Right atrium auricular region (tissue), 2 donors: ENCODE data around the gene ISCU. TPM values are rescaled to one million over a fixed set of nuclear protein-coding genes. Genes with fewer than 3 reads are reported as not detected.

Source experiments
- DNase-seq: peaks from one replicate; pipeline ENCODE4 v3.0.0-alpha.2; 2019; ENCODE audit warnings: low spot score
- H3K27ac ChIP-seq, 2 donors: fragments of 200-600 bp; sonication (generic); 1 replicate in 1 of 2; 2 replicates in 1 of 2; pipeline ENCODE4 v1.5.1; 2016 to 2019
- H3K27me3 ChIP-seq, 2 donors: fragments of 200-600 bp; sonication (generic); one replicate each; pipeline versions ENCODE4 v1.5.1 to v1.6.0; 2017 to 2019
- H3K36me3 ChIP-seq: fragments of 200-600 bp; sonication (generic); one replicate; pipeline ENCODE4 v1.5.1; 2016
- H3K4me1 ChIP-seq, 2 donors: fragments of 200-600 bp; sonication (generic); one replicate each; pipeline versions ENCODE4 v1.5.1 to v1.6.0; 2017 to 2019
- H3K4me3 ChIP-seq, 2 donors: fragments of 200-600 bp; sonication (generic); 1 replicate in 1 of 2; 2 replicates in 1 of 2; pipeline ENCODE4 v1.5.1; 2017 to 2019; ENCODE audit warnings: mild to moderate bottlenecking in 1 of 2, moderate library complexity in 1 of 2
- H3K9me3 ChIP-seq, 2 donors: fragments of 200-600 bp; sonication (generic); one replicate each; pipeline ENCODE4 v1.5.1; 2019
- total RNA-seq, 2 donors: library from RNA; depleted of rRNA; stranded (reverse); fragments of >200 nt; gene quantifications; one replicate each; pipeline ENCODE4 v1.1.0, GENCODE V29; 2016
- TF ChIP-seq, protein P1 (sequence below), 2 donors: fragments of 200-600 bp; sonication (generic); IDR thresholded peaks; one replicate each; pipeline ENCODE4 v1.5.1; 2019; ENCODE audit warnings: antibody characterized with exemption in 2 of 2

Gene ISCU
- total RNA-seq, 2 donors from 2014 or later = 421 to 433 TPM

- Histone ChIP-seq H3K36me3 (no peaks in the 10 kb centered on the region), H3K27ac (peak overlapping the region in 1 of 2 donors; percentile 3), H3K9me3 (no peaks in the 10 kb centered on the region), H3K4me3 (peak overlapping the region in 1 of 2 donors; percentile 40), H3K27me3 (no peaks in the 10 kb centered on the region), H3K4me1 (peaks cover 0 to 13% of the 10 kb centered on the region in 2 donors)
- TF ChIP-seq, protein P1, sequence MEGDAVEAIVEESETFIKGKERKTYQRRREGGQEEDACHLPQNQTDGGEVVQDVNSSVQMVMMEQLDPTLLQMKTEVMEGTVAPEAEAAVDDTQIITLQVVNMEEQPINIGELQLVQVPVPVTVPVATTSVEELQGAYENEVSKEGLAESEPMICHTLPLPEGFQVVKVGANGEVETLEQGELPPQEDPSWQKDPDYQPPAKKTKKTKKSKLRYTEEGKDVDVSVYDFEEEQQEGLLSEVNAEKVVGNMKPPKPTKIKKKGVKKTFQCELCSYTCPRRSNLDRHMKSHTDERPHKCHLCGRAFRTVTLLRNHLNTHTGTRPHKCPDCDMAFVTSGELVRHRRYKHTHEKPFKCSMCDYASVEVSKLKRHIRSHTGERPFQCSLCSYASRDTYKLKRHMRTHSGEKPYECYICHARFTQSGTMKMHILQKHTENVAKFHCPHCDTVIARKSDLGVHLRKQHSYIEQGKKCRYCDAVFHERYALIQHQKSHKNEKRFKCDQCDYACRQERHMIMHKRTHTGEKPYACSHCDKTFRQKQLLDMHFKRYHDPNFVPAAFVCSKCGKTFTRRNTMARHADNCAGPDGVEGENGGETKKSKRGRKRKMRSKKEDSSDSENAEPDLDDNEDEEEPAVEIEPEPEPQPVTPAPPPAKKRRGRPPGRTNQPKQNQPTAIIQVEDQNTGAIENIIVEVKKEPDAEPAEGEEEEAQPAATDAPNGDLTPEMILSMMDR (IDR thresholded peaks at IDR 0.05) = no peak
- no peak for DNase-seq
Measured at GRCh38 chr12:108598553-108599250, 36.3 kb downstream of the ISCU start.

DNA sequence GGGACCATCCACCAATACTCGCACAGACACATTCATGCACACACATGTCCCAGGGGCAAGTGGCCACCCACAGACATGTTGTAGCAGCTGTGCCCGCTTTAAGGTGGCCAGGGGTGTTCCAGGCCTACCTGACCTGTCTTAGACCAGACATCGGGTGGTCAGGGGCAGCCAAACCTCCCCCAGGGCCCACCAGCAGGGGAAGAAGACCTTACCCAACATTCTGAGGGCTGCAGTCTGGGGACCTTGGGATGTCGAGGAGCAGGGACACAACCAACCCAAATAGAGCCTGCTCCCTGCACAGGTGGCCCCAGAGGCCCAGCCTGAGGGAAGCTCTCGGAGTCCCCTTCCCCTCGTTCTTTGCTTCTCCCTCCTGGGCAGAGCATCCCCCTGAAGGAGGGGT lies 37.1 kb downstream of the ISCU start:
- DNase-seq = no peak
- H3K27me3 ChIP-seq = no peaks in the 10 kb centered on the region
- peaks cover 0 to 13% of the 10 kb centered on the region in 2 donors for H3K4me1 ChIP-seq
- no peaks in the 10 kb centered on the region for H3K9me3 ChIP-seq
- TF ChIP-seq, protein P1 (IDR thresholded peaks at IDR 0.05) = no peak
- H3K4me3 ChIP-seq = no peak overlapping the region
- no peaks in the 10 kb centered on the region for H3K36me3 ChIP-seq
- no peak overlapping the region for H3K27ac ChIP-seq

DNA sequence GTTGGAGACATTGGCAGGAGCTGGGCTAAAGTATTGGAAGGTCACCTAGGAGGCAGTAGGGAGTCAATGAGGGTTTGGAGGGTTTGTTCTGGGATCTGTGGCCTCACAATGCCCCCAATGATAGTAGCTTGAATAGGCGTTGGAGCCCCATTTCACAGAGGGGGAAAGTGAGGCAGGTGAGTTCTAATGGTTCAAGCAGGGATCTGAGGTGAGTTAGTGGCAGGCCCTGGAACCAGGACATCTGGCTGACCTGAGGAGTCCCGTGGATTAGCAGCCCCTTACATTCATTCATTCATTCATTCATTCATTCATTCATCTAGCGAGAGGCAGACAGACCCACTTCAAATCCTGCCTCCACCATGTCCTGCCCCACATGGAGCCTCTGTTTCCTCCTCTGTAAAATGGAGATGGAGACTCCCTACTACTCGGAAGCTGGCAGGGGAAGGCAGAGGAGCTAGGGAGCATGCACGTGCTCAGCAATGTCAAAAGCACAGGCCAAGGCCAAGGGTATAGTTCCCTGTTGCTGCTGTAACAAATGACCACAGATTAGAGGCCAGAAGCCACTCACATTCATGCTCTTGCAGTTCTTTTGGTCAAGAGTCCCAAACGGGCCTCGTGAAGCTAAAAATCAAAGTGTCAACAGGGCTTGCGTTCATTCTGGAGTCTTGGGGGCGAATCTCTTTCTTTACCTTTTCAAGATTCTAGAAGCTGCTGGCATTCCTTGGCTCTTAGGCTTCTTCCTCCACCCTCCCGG lies 37.7 kb downstream of the ISCU start:
- H3K4me3 ChIP-seq = no peak overlapping the region
- H3K4me1 ChIP-seq = peaks cover 0 to 13% of the 10 kb centered on the region in 2 donors
- TF ChIP-seq, protein P1 (IDR thresholded peaks at IDR 0.05) = no peak
- no peaks in the 10 kb centered on the region for H3K27me3 ChIP-seq
- no peaks in the 10 kb centered on the region for H3K36me3 ChIP-seq
- H3K27ac ChIP-seq = no peak overlapping the region
- H3K9me3 ChIP-seq = no peaks in the 10 kb centered on the region
- DNase-seq = no peak

DNA sequence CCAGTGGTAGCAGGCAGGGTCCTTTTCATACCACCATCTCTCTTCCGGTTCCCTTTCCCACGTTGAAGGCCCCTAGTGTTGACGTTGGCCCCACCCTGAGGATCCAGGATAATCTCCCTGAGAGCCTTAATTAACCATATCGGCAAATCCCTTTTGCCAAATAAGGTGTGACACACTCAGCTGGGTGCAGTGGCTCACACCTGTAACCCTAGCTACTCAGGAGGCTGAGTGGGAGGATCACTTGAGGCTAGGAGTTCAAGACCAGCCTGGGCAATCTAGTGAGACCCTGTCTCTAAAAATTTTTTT lies 38.3 kb downstream of the ISCU start:
- no peak for DNase-seq
- TF ChIP-seq, protein P1 (IDR thresholded peaks at IDR 0.05) = no peak

DNA sequence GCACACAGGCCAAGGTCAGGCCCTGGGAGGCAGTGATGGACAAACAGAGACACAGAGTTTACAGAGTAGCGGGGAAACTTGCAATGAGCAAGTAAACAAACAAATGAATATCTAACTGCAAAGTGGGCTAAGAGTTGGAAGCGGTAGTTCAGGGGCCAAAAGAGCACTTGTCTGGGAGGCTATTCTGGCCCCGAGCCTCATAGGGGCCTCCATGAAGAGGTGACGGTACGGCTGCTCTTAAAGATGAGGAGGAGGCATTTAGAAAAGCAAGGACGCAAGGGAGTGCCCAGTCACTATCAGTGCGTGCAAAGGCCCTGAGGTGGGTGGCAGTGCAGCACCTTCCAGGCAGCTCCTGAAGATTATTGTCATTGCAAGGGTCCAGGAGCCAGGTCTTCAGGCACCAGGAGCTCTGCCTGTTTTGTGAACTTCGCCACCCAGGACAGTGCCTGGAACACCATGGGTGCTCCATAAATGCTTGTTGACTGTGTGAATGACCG lies 39.9 kb downstream of the ISCU start:
- H3K4me1 ChIP-seq = peaks cover 0 to 6% of the 10 kb centered on the region in 2 donors
- DNase-seq = no peak
- no peak overlapping the region for H3K27ac ChIP-seq
- TF ChIP-seq, protein P1 (IDR thresholded peaks at IDR 0.05) = no peak
- no peaks in the 10 kb centered on the region for H3K9me3 ChIP-seq
- H3K4me3 ChIP-seq = no peak overlapping the region
- H3K27me3 ChIP-seq = no peaks in the 10 kb centered on the region
- H3K36me3 ChIP-seq = no peaks in the 10 kb centered on the region

More for the DNA sequence above, 38.3 kb downstream of the ISCU start:
- Histone ChIP-seq H3K4me1 (peaks cover 0 to 13% of the 10 kb centered on the region in 2 donors), H3K36me3 (no peaks in the 10 kb centered on the region), H3K4me3 (no peak overlapping the region), H3K27me3 (no peaks in the 10 kb centered on the region), H3K9me3 (no peaks in the 10 kb centered on the region), H3K27ac (no peak overlapping the region)
